Naive thymus-derived CD8-positive, alpha-beta T cell (primary cell): Measurements from ENCODE around the gene KNOP1. TPM values are rescaled to one million over a fixed set of nuclear protein-coding genes. Genes with fewer than 3 reads are reported as not detected.
A peak's percentile ranks its signal among the peaks of the same experiment; 100 is the strongest.

ENCODE experiments used
- ATAC-seq, 2 donors: fragments of 150-1000 bp; cut with Tn5 transposase in 1 of 2; sonication (Bioruptor Pico), chemical (Tn5 transposase) in 1 of 2; 1 replicate in 1 of 2; 2 replicates in 1 of 2; pipeline ENCODE4 v1.10.0; 2021; ENCODE audit warnings: mild to moderate bottlenecking in 2 of 2, moderate library complexity in 2 of 2
- POLR2A ChIA-PET: fragments of 350-600 bp; sonication (Branson Sonifier 250); formaldehyde crosslinking; loops from one replicate; lab custom pipeline; 2021; ENCODE audit warnings: antibody characterized with exemption; lab: Charles Lee
- DNase-seq, 10 donors: peaks; one replicate each; pipeline versions ENCODE4 v3.0.0 to v3.0.0-alpha.2; 2020 to 2022
- H3K27ac Mint-ChIP-seq, 10 donors: one replicate each; pipeline ENCODE4 v1.8.0; 2020 to 2022; ENCODE audit warnings: mild to moderate bottlenecking in 10 of 10, mixed read lengths in 10 of 10, moderate library complexity in 4 of 10, inconsistent platforms in 1 of 10
- H3K27me3 Mint-ChIP-seq, 5 donors: one replicate each; pipeline ENCODE4 v1.8.0; 2021 to 2022; ENCODE audit warnings: mixed read lengths in 5 of 5
- H3K36me3 Mint-ChIP-seq, 3 donors: one replicate each; pipeline ENCODE4 v1.8.0; 2020 to 2022; ENCODE audit warnings: mixed read lengths in 3 of 3, mild to moderate bottlenecking in 2 of 3, inconsistent platforms in 1 of 3
- H3K4me1 Mint-ChIP-seq, 4 donors: one replicate each; pipeline ENCODE4 v1.8.0; 2021 to 2022; ENCODE audit warnings: mixed read lengths in 4 of 4
- H3K4me3 Mint-ChIP-seq, 10 donors: one replicate each; pipeline ENCODE4 v1.8.0; 2020 to 2022; ENCODE audit warnings: mild to moderate bottlenecking in 10 of 10, mixed read lengths in 10 of 10, moderate library complexity in 6 of 10, inconsistent platforms in 1 of 10
- H3K9me3 Mint-ChIP-seq, 9 donors: one replicate each; pipeline ENCODE4 v1.8.0; 2020 to 2022; ENCODE audit warnings: mixed read lengths in 9 of 9, mild to moderate bottlenecking in 3 of 9, inconsistent platforms in 1 of 9, moderate library complexity in 1 of 9
- polyA plus RNA-seq, 3 donors: library from polyadenylated mRNA; unstranded; fragments of 300-500 nt; fragmentation: Illumina TruSeq; gene quantifications; one replicate each; pipeline ENCODE4 v1.2.3, GENCODE V29; 2021
- total RNA-seq, 8 experiments: library from RNA in 2 of 8; stranded (reverse) in 2 of 8; gene quantifications; one replicate each; pipeline ENCODE4 v1.2.3 and lab custom pipeline; 2021 to 2026

The KNOP1 gene
- total RNA-seq (10 to 100 TPM; 14.4 to 14.5 TPM), polyA plus RNA-seq (10 to 100 TPM in 1 of 3 donors, 1 to 10 TPM in 2; 4.7 to 10.8 (median 7.2) TPM), total RNA-seq (lab: John Stamatoyannopoulos, UW) (23.0 to 64.0 (median 29.9) reads per million in 6 experiments)

GRCh38 chr16:19717741-19718623 is at the start of gene KNOP1, which contains the start of gene IQCK:
TSS of gene KNOP1 (minus strand) at chr16:19718227. CDS start at chr16:19715035, 3,192 bp downstream.
TSS of gene IQCK (plus strand) at chr16:19718271. CDS start at chr16:19718307, 36 bp downstream.
- peaks cover 7 to 25% (median 14%) of the 10 kb centered on the region in 3 donors for H3K36me3 Mint-ChIP-seq
- DNase-seq, result peak; percentile 80 to 93 (median 87)
- peak within 1 kb of the TSS; percentile 88 to 95 (median 93) for H3K4me3 Mint-ChIP-seq
- H3K4me1 Mint-ChIP-seq, result peaks cover 22 to 33% (median 31%) of the 10 kb centered on the region in 4 donors
- ATAC-seq, result peak; percentile 96 to 98
- peak within 1 kb of the TSS; percentile 68 to 92 (median 84) for H3K27ac Mint-ChIP-seq
- POLR2A ChIA-PET, result interaction anchor here (0.8 to 1.2 kb wide), 2 partner anchors 9 to 163 kb away, joined by 4 to 5 read pairs; partner anchors contain the start of gene VPS35L
- H3K9me3 Mint-ChIP-seq, result no peaks in the 10 kb centered on the region
- H3K27me3 Mint-ChIP-seq, result no peaks in the 10 kb centered on the region

- Mint-ChIP-seq H3K27me3 (peaks cover 0 to 8% (median 0%) of the 10 kb centered on the region in 5 donors), H3K9me3 (peaks cover 0 to 26% (median 10%) of the 10 kb centered on the region in 9 donors), H3K4me3 (no peak overlapping the region), H3K4me1 (no peaks in the 10 kb centered on the region), H3K36me3 (peaks cover 0 to 19% (median 8%) of the 10 kb centered on the region in 3 donors), H3K27ac (no peak overlapping the region)
- no peak for DNase-seq
- POLR2A ChIA-PET, result no interaction called here
- ATAC-seq, result no peak
Measured at GRCh38 chr16:19767497-19767896, 49.5 kb upstream of the KNOP1 start.

DNA sequence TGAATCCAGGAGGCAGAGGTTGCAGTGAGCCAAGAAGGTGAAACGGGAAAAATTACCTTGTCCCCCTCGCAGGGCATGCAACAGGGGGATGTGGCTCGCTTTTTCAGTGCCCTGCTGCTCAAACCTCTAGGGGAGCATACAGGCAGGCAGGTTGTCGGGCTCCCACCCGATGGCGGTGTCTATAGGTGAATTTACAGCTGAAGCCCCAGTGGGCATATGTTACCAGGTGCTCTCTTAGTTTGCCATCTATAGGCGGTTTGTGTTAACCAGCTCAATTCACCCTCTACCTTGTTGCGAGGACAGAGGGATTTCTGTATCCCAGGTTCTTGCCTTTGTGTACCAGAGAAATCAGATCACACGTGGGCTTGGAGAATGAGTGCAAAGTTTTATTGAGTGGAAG is 49.0 kb upstream of the KNOP1 start:
- H3K9me3 Mint-ChIP-seq, result peaks cover 0 to 26% (median 10%) of the 10 kb centered on the region in 9 donors
- ATAC-seq (no peak), DNase-seq (no peak)
- H3K4me1 Mint-ChIP-seq, result no peaks in the 10 kb centered on the region
- peaks cover 0 to 8% (median 0%) of the 10 kb centered on the region in 5 donors for H3K27me3 Mint-ChIP-seq
- H3K27ac Mint-ChIP-seq, result no peak overlapping the region
- H3K36me3 Mint-ChIP-seq, result peaks cover 0 to 19% (median 8%) of the 10 kb centered on the region in 3 donors
- H3K4me3 Mint-ChIP-seq, result no peak overlapping the region
- POLR2A ChIA-PET, result no interaction called here

DNA sequence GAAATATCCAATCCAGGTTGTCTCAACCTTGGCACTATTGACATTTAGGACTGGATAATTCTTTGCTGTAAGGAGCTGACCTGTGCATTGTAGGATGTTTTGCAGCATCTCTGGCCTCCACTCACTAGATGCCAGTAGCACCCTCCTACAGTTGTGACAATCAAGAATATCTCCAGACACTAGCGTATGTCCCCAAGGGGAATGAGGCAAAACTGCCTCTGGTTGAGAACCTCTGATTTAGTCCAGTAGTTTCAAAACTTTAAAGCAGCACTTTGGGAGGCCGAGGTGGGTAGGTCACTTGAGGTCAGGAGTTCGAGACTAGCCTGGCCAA is 48.5 kb upstream of the KNOP1 start:
- peaks cover 0 to 26% (median 10%) of the 10 kb centered on the region in 9 donors for H3K9me3 Mint-ChIP-seq

DNA sequence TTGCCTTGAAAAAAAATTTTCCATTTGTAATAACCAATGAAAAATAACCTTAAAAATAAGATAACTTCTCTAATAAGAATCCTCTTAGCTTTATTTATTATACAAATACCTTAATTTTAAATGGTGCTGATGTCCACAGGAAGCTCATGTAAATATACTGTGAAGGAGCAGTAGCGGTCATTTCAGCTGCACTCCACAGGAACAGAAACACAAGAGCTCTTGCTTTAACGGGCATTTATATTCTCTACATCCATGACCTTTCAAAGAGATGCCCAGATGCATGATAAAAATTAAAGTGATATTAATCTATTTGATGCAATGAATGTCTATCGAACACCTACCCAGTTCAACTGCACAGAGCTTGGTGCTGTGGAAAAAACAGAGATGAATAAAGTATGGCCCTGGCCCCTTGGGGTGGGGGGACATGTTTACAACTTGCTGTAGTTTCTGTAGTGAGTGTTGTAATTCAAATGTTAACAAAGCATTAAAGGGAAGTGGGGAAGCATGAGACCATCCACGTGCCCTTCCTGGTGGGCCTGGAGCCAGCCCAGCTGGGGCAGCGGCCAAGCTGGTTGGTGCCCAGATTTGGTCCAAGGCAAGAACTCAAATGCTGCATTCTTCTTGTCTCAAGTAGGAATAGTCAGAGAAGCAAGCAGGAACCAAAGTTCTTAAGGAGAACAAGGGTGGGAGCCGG is 48.0 kb upstream of the KNOP1 start:
- H3K27ac Mint-ChIP-seq, result no peak overlapping the region

More for the DNA sequence above, 48.5 kb upstream of the KNOP1 start:
- H3K36me3 Mint-ChIP-seq, result peaks cover 0 to 19% (median 8%) of the 10 kb centered on the region in 3 donors
- peaks cover 0 to 8% (median 0%) of the 10 kb centered on the region in 5 donors for H3K27me3 Mint-ChIP-seq
- no peak overlapping the region for H3K4me3 Mint-ChIP-seq
- POLR2A ChIA-PET, result no interaction called here
- H3K4me1 Mint-ChIP-seq, result no peaks in the 10 kb centered on the region
- DNase-seq (no peak), ATAC-seq (no peak)
- H3K27ac Mint-ChIP-seq, result peak overlapping the region in 1 of 10 donors; percentile 11

DNA sequence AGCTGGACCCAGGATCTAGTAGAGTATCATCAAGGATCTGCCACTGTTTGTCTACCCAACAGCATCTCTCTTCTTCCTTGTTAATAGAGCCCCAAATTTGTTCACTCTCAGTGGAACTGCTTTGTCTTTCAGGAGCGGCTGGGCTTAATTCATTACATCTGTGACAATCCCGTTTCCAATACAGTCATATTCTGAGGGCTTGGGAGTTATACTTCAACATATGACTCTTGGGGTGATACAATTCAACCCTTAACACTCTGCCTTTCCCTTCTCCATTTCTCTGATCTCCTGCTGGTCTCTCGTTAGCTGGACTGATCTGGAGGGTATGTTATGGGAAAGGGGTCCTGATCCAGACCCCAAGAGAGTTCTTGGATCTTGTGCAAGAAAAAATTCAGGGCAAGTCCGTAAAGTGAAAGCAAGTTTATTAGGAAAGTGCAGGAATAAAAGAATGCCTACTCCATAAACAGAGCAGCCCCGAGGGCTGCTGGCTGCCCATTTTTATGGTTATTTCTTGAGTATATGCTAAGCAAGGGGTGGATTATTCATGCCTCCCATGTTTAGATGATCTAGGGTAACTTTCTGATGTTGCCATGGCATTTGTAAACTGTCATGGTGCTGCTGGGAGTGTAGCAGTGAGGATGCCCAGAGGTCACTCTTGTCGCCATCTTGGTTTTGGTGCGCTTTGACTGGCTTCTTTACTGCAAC is 42.5 kb upstream of the KNOP1 start:
- Mint-ChIP-seq H3K27ac (no peak overlapping the region), H3K4me1 (no peaks in the 10 kb centered on the region), H3K9me3 (no peaks in the 10 kb centered on the region), H3K36me3 (no peaks in the 10 kb centered on the region), H3K4me3 (no peak overlapping the region), H3K27me3 (no peaks in the 10 kb centered on the region)
- ATAC-seq, result no peak
- POLR2A ChIA-PET, result no interaction called here
- DNase-seq, result no peak

More for the DNA sequence above, 48.0 kb upstream of the KNOP1 start:
- Mint-ChIP-seq H3K4me3 (no peak overlapping the region), H3K9me3 (peaks cover 0 to 26% (median 10%) of the 10 kb centered on the region in 9 donors), H3K36me3 (peaks cover 0 to 19% (median 8%) of the 10 kb centered on the region in 3 donors), H3K27me3 (peaks cover 0 to 8% (median 0%) of the 10 kb centered on the region in 5 donors), H3K4me1 (no peaks in the 10 kb centered on the region)
- no peak for DNase-seq
- no peak for ATAC-seq
- POLR2A ChIA-PET, result no interaction called here

GRCh38 chr16:19757762-19758595 is 40.0 kb upstream of the KNOP1 start:
- Mint-ChIP-seq H3K9me3 (no peaks in the 10 kb centered on the region), H3K27ac (no peak overlapping the region), H3K4me1 (no peaks in the 10 kb centered on the region), H3K27me3 (no peaks in the 10 kb centered on the region), H3K4me3 (no peak overlapping the region), H3K36me3 (no peaks in the 10 kb centered on the region)
- POLR2A ChIA-PET, result no interaction called here
- DNase-seq (no peak), ATAC-seq (no peak)

DNA sequence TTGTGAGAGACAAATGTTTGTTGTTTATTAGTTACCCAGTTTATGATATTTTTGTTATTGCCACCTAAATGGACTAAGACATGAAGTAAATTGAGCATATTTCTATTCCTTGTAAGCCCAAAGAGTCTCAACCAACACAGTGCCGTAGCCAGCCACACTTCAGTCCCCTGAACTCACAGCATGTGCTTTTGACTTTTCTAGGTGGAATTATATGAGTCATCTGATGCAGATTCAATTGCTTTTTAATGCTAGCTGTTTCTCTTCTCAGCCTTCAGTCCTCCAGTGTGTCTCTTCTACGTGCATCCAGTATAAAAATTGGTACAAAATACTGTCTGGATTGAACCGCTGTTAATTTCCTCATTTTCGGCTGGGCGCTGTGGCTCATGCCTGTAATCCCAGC is 39.0 kb upstream of the KNOP1 start:
- Mint-ChIP-seq H3K4me3 (no peak overlapping the region), H3K4me1 (no peaks in the 10 kb centered on the region), H3K27me3 (no peaks in the 10 kb centered on the region), H3K27ac (peak overlapping the region in 1 of 10 donors; percentile 47), H3K36me3 (no peaks in the 10 kb centered on the region), H3K9me3 (no peaks in the 10 kb centered on the region)
- ATAC-seq (no peak), DNase-seq (no peak)
- POLR2A ChIA-PET, result no interaction called here

- Mint-ChIP-seq H3K27ac (peak overlapping the region in 2 of 10 donors; percentile 14 to 21), H3K36me3 (no peaks in the 10 kb centered on the region), H3K4me1 (no peaks in the 10 kb centered on the region), H3K4me3 (no peak overlapping the region), H3K9me3 (no peaks in the 10 kb centered on the region), H3K27me3 (no peaks in the 10 kb centered on the region)
- DNase-seq (no peak), ATAC-seq (no peak)
- POLR2A ChIA-PET, result no interaction called here
Measured at GRCh38 chr16:19755268-19755667, 37.2 kb upstream of the KNOP1 start.

- Mint-ChIP-seq H3K4me1 (no peaks in the 10 kb centered on the region), H3K9me3 (no peaks in the 10 kb centered on the region), H3K27me3 (no peaks in the 10 kb centered on the region), H3K36me3 (no peaks in the 10 kb centered on the region), H3K4me3 (no peak overlapping the region), H3K27ac (peak overlapping the region in 1 of 10 donors; percentile 22)
- DNase-seq, result no peak
- POLR2A ChIA-PET, result no interaction called here
- no peak for ATAC-seq
Measured at GRCh38 chr16:19754644-19755036, 36.6 kb upstream of the KNOP1 start.

GRCh38 chr16:19753815-19754643 is 36.0 kb upstream of the KNOP1 start:
- no peak overlapping the region for H3K4me3 Mint-ChIP-seq
- POLR2A ChIA-PET, result no interaction called here
- no peaks in the 10 kb centered on the region for H3K4me1 Mint-ChIP-seq
- H3K9me3 Mint-ChIP-seq, result no peaks in the 10 kb centered on the region
- H3K27ac Mint-ChIP-seq, result peak overlapping the region in 1 of 10 donors; percentile 22
- DNase-seq, result no peak
- no peaks in the 10 kb centered on the region for H3K36me3 Mint-ChIP-seq
- no peak for ATAC-seq
- H3K27me3 Mint-ChIP-seq, result no peaks in the 10 kb centered on the region
